NCI-H2081 (cell line): Measurements from ENCODE around the gene DNAJC25.
"Not testable (repeated sequence)": the region's sequence is repeated elsewhere in the genome, so short reads cannot be mapped to it uniquely, and the experiment has no call there.

Source experiments
- DNase-seq, 2 experiments: peaks; one replicate each; lab custom pipeline; 2025; lab: John Stamatoyannopoulos, UW

The DNAJC25 gene

DNA sequence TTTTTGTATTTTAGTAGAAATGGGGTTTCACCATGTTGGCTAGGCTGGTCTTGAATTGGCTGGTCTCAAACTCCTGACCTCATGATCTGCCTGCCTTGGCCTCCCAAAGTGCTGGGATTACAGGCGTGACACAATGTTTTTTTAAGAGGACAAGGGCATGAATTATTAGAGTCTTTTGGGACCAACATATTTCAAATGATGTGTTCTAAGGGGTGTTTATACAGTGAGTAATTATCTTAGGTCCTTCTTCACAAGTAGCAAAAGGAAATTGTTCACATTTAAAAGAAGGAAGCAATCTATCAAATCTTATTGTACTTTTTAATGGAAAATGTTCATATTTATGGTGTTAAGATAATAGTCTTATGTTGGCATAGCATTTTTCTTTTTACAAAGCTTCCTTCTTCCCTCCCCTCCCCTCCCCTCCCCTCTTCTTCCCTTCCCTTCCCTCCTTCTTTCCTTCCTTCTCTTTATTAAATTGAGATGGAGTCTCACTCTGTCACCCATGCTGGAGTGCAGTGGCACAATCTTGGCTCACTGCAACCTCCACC is 37.0 kb downstream of the DNAJC25 start:
- DNase-seq = no peak

- DNase-seq = not testable (repeated sequence)
Measured at GRCh38 chr9:111668601-111669000, 37.5 kb downstream of the DNAJC25 start.

DNA sequence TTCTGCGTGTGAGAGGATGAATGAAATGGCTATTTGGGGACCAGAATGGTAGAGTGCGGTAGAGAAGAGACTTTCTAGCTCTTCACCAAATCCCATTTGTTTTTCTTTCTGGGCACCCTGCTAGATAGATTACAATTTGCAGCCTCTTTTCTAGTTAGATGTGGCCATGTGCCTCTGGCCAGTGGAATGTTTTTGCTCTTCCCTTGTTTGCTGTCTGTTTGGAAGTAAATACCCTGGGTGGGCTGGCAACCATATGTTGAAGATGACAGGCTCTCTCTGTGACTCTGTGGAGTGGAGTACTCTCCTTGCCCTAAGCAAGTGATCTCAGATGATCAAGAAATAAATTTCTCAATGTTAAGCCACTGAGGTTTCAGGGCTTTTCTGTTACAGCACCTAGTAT is 43.2 kb downstream of the DNAJC25 start:
- no peak for DNase-seq

DNA sequence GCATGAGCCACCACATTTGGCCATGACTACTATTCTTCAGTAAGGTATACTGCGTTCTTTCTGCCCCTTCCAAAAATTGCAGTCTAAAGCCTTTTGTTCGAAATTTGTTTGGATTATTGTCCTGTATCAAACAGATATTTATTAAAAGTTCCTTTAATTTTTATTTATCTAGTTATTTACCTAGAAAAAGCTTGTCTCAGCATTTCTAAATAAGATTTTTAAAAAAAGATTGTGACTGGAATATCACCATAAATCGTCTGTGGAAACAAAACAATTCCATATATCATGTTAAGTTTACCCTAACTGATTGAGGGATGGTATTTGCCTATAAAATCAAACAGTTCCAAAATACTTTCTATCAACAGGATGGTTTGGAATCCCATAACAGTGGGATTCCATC is 45.0 kb downstream of the DNAJC25 start:
- DNase-seq = no peak

- DNase-seq = no peak
Measured at GRCh38 chr9:111678293-111678692, 47.2 kb downstream of the DNAJC25 start.

DNA sequence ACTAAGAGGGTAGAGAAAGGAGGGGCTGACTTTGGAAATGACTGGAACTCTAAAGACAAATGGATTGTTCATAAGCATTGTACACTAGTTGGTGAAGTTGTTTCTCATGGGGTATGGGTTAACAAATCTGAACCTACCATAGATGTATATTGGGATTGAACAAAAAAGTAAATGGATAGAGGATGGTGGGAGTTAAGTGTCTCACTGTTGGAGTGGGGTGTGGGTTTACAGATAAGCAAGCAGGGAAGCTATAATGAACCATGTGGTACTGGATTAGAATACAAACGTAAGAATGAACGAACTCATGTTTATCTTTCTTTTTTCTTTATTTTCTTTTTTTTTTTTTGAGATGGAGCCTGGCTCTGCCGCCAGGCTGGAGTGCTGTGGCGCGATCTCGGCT is 48.1 kb downstream of the DNAJC25 start:
- DNase-seq = no peak

GRCh38 chr9:111683392-111683791 is 52.3 kb downstream of the DNAJC25 start:
- no peak for DNase-seq

DNA sequence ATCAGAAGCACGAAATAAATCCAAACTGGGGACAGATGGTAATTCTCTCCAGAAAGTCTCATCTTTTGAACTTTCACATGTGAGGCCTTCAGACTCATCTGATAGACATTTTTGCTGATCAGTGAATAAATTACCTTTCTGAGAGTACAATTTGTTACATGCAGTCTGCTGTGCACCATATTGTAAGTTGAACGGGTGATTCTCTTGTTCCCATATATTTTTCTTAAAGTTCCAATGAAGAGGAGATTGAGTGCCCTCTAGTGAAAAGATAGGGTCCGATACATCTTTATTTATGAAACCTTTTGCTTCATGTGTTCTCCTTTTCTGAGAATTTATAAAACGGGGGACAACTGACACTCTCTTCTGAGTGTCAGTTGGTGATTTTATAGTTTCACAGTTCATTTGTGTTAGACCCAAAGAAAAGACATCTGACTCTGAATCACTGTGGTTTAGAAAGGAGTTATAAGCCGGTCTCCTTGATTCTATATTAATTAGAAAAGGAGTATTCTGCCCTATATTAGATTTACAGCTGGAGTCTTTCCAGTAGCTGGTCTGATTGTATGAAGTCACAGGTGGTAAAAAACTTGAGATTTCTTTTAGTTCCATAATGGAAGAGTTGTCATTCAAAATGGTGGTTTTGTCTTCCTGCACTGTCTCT is 60.7 kb downstream of the DNAJC25 start:
- peak in 1 of 2 experiments; percentile 42 for DNase-seq

DNA sequence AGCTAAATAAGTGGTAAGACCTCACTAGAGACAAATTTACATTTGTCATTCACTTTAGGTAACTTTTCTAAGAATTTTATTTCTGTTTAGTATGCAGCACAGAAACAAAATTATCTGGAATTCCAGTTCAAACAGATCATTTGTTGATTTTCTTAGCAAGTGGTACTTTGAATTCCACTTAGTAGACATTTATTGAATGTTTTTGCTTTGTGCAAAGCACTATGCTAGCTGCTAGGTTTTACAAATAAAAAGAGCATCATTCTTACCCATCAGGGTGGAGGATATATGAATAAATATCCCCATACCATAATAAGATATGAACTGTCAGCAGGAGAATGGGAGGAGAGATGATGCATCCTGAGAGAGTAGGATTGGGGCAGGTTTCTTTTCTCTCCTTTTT is 65.7 kb downstream of the DNAJC25 start:
- DNase-seq = no peak

- no peak for DNase-seq
Measured at GRCh38 chr9:111700776-111701175, 69.6 kb downstream of the DNAJC25 start.
